Smooth muscle cell (in vitro differentiated cells): ENCODE measurements around the gene SPTLC3. TPM values are rescaled to one million over a fixed set of nuclear protein-coding genes. Genes with fewer than 3 reads are reported as not detected.

Source experiments
- DNase-seq: peaks from one replicate; lab custom pipeline; 2025; ENCODE audit not compliant: unreplicated experiment; lab: John Stamatoyannopoulos, UW
- H2AFZ ChIP-seq: fragments of 200-600 bp; sonication (generic); 2 replicates; pipeline ENCODE4 v1.6.0; 2016; ENCODE audit warnings: antibody characterized with exemption, low read depth, mild to moderate bottlenecking
- H3F3A ChIP-seq: fragments of 200-600 bp; sonication (generic); 2 replicates; pipeline ENCODE4 v1.6.0; 2017; ENCODE audit warnings: antibody characterized with exemption, low read depth
- H3K27ac ChIP-seq: fragments of 200-600 bp; sonication (generic); 2 replicates; pipeline ENCODE4 v1.5.1; 2016; ENCODE audit warnings: low read depth, mild to moderate bottlenecking
- H3K27me3 ChIP-seq: fragments of 200-600 bp; sonication (generic); 2 replicates; pipeline ENCODE4 v1.6.1; 2016; ENCODE audit warnings: low read depth, mild to moderate bottlenecking
- H3K36me3 ChIP-seq: fragments of 200-600 bp; sonication (generic); 2 replicates; pipeline ENCODE4 v1.5.1; 2016; ENCODE audit warnings: low read depth
- H3K4me1 ChIP-seq: fragments of 200-600 bp; sonication (generic); 2 replicates; pipeline ENCODE4 v1.5.1; 2016; ENCODE audit warnings: low read depth
- H3K4me2 ChIP-seq: fragments of 200-600 bp; sonication (generic); 2 replicates; pipeline ENCODE4 v1.6.0; 2016; ENCODE audit warnings: mild to moderate bottlenecking
- H3K4me3 ChIP-seq: fragments of 200-600 bp; sonication (generic); 2 replicates; pipeline ENCODE4 v1.5.1; 2016; ENCODE audit warnings: mild to moderate bottlenecking
- H3K79me2 ChIP-seq: fragments of 200-600 bp; sonication (generic); 2 replicates; pipeline ENCODE4 v1.6.0; 2016; ENCODE audit warnings: low read depth, mild to moderate bottlenecking
- H3K9ac ChIP-seq: fragments of 200-600 bp; sonication (generic); 2 replicates; pipeline ENCODE4 v1.6.0; 2016; ENCODE audit warnings: low read depth
- H3K9me3 ChIP-seq: fragments of 200-600 bp; sonication (generic); replicated peaks from 2 replicates; pipeline ENCODE4 v1.5.1; 2016; ENCODE audit warnings: low read depth
- H4K20me1 ChIP-seq: fragments of 200-600 bp; sonication (generic); 2 replicates; pipeline ENCODE4 v1.6.0; 2016; ENCODE audit warnings: low read depth
- CTCF ChIP-seq: fragments of 200-600 bp; sonication (generic); IDR thresholded peaks from 2 replicates; pipeline ENCODE4 v1.5.1; 2017; ENCODE audit warnings: borderline replicate concordance, mild to moderate bottlenecking, antibody characterized with exemption; ENCODE audit not compliant: insufficient read depth, poor library complexity, severe bottlenecking
- WGBS: methylation state at CpG from one replicate; pipeline ENCODE4 v1.1.7; 2016; ENCODE audit warnings: low lambda C conversion rate; 5-methylcytosine and 5-hydroxymethylcytosine counted together
- polyA plus RNA-seq: library from polyadenylated mRNA; unstranded; fragments of >200 nt; fragmentation: Nextera tagmentation; extraction: Ambion mirVana; gene quantifications from 2 replicates; pipeline ENCODE4 v1.2.1, GENCODE V29; 2016
- total RNA-seq: library from RNA; depleted of rRNA; stranded (reverse); fragments of >200 nt; gene quantifications from 2 replicates; pipeline ENCODE4 v1.2.3, GENCODE V29; 2014

The SPTLC3 gene
- total and polyA plus RNA-seq, 2 experiments from 2014 or later, result 2.5 to 34.9 TPM

- Histone ChIP-seq H3K9me3 (no peaks in the 10 kb centered on the region), H3K79me2 (no peaks in the 10 kb centered on the region), H3K4me2 (no peak overlapping the region), H3K4me3 (no peak overlapping the region), H3K9ac (no peak overlapping the region), H2AFZ (no peak overlapping the region), H3K27ac (no peak overlapping the region), H3K4me1 (no peaks in the 10 kb centered on the region), H4K20me1 (no peaks in the 10 kb centered on the region), H3F3A (no peaks in the 10 kb centered on the region), H3K36me3 (no peaks in the 10 kb centered on the region), H3K27me3 (no peaks in the 10 kb centered on the region)
- no peak for TF ChIP-seq CTCF
- 56% methylated on average over 3 of the region's 3 CpGs for WGBS
- DNase-seq, result no peak
These were observed 177.4 kb downstream of the SPTLC3 start for GRCh38 chr20:13186043-13186774.

- no peak overlapping the region for H3K4me3 ChIP-seq
- H3K36me3 ChIP-seq, result no peaks in the 10 kb centered on the region
- 66% methylated on average over 2 of the region's 2 CpGs for WGBS
- H2AFZ ChIP-seq, result no peak overlapping the region
- no peaks in the 10 kb centered on the region for H3K27me3 ChIP-seq
- H3K9me3 ChIP-seq, result no peaks in the 10 kb centered on the region
- H3K27ac ChIP-seq, result no peak overlapping the region
- H3K4me1 ChIP-seq, result no peaks in the 10 kb centered on the region
- no peak overlapping the region for H3K4me2 ChIP-seq
- no peaks in the 10 kb centered on the region for H3K79me2 ChIP-seq
- H4K20me1 ChIP-seq, result no peaks in the 10 kb centered on the region
- no peak for DNase-seq
- no peaks in the 10 kb centered on the region for H3F3A ChIP-seq
- TF ChIP-seq CTCF, result no peak
- no peak overlapping the region for H3K9ac ChIP-seq
These were observed 179.1 kb downstream of the SPTLC3 start for GRCh38 chr20:13187899-13188298.

- Histone ChIP-seq H3K9ac (no peak overlapping the region), H3K9me3 (no peaks in the 10 kb centered on the region), H2AFZ (no peak overlapping the region), H3K4me1 (no peaks in the 10 kb centered on the region), H3K4me2 (no peak overlapping the region), H3K27ac (no peak overlapping the region), H3K4me3 (no peak overlapping the region), H4K20me1 (no peaks in the 10 kb centered on the region), H3K27me3 (no peaks in the 10 kb centered on the region), H3K79me2 (no peaks in the 10 kb centered on the region), H3F3A (no peaks in the 10 kb centered on the region), H3K36me3 (no peaks in the 10 kb centered on the region)
- no peak for DNase-seq
- WGBS, result 68% methylated on average over 2 of the region's 2 CpGs
- no peak for TF ChIP-seq CTCF
These were observed 190.5 kb downstream of the SPTLC3 start for GRCh38 chr20:13199279-13199678.
